ENCODE results near the gene TCL1B.

The TCL1B gene

DNA sequence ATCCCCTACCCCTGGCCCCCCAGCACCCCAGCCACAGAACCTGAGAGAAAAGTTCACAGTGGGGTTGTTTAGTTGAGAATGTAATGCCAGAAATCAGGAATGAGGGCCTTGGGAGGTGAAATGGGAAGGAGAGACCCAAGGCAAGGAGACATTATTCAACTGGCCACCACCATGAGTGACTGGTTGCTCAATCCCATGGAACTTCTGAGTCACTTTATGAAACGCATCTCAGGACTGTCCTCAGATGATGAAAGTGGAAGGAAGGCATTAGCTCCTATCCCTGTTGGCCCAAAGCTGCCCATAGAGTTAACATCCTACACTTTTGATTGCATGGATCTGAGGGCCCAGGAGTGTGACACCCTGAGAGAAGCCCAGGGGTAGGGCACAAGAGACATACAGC lies 53.1 kb downstream of the TCL1B start:
- TF ChIP-seq, protein P1, sequence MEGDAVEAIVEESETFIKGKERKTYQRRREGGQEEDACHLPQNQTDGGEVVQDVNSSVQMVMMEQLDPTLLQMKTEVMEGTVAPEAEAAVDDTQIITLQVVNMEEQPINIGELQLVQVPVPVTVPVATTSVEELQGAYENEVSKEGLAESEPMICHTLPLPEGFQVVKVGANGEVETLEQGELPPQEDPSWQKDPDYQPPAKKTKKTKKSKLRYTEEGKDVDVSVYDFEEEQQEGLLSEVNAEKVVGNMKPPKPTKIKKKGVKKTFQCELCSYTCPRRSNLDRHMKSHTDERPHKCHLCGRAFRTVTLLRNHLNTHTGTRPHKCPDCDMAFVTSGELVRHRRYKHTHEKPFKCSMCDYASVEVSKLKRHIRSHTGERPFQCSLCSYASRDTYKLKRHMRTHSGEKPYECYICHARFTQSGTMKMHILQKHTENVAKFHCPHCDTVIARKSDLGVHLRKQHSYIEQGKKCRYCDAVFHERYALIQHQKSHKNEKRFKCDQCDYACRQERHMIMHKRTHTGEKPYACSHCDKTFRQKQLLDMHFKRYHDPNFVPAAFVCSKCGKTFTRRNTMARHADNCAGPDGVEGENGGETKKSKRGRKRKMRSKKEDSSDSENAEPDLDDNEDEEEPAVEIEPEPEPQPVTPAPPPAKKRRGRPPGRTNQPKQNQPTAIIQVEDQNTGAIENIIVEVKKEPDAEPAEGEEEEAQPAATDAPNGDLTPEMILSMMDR (IDR thresholded peaks at IDR 0.05; ENCODE audit: low read depth, low read length): no peak
- Histone ChIP-seq H3K4me3 (ENCODE audit: low read depth, low read length) (no peak overlapping the region), H3K4me1 (no peaks in the 10 kb centered on the region), H3K36me3 (no peaks in the 10 kb centered on the region), H3K9me3 (no peaks in the 10 kb centered on the region), H3K27me3 (no peaks in the 10 kb centered on the region)
- DNase-seq: no peak

DNA sequence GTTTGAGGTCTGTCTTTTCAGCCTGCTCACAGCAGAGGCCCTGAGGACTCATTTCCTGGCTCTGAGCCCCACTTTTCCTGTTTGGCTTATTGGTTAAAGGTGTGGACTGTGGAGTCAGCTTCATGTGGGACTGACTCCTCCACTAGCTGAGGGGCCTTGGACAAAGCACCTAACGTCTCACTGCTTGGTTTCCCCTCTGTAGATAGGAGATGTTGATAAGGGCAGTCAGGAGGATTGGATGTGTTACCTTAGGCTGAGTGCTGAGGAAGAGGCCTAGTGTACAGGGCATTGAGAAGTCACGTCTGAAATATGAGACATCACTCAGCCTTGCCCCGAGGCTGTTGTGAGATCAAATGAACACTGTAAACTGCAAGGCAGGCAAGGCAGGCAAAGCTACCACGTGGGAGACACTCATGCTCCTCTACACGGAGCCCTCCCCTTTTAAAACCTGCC lies 54.8 kb downstream of the TCL1B start:
- H3K4me3 ChIP-seq (ENCODE audit: low read depth, low read length): no peak overlapping the region
- TF ChIP-seq, protein P1 (IDR thresholded peaks at IDR 0.05; ENCODE audit: low read depth, low read length): no peak
- no peaks in the 10 kb centered on the region for H3K9me3 ChIP-seq
- H3K27me3 ChIP-seq: no peaks in the 10 kb centered on the region
- H3K4me1 ChIP-seq: no peaks in the 10 kb centered on the region
- DNase-seq: no peak
- no peaks in the 10 kb centered on the region for H3K36me3 ChIP-seq

DNA sequence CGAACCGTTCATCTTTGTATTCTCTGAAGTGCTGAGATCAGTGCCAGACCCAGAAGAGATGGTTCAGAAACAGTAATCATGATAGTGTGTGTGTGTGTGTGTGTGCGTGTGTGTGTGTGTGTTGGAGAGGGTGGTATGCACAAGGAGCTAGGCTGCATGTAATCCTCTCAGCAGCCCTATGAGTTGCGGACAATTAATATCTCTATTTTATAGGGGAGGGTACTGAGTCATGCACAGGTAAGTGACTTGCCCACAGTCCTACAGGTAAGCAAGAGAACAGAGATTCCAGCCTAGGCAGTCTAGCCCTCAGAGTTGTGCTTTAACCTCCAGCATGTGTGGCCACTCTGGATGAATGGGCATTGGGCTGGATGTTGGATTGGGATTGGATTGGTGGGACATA lies 55.6 kb downstream of the TCL1B start:
- H3K27me3 ChIP-seq: no peaks in the 10 kb centered on the region
- H3K36me3 ChIP-seq: no peaks in the 10 kb centered on the region
- no peak for DNase-seq
- no peaks in the 10 kb centered on the region for H3K9me3 ChIP-seq
- TF ChIP-seq, protein P1 (IDR thresholded peaks at IDR 0.05; ENCODE audit: low read depth, low read length): no peak
- H3K4me1 ChIP-seq: no peaks in the 10 kb centered on the region
- no peak overlapping the region for H3K4me3 ChIP-seq (ENCODE audit: low read depth, low read length)
